ENCODE results near the gene NRP2.

DNA sequence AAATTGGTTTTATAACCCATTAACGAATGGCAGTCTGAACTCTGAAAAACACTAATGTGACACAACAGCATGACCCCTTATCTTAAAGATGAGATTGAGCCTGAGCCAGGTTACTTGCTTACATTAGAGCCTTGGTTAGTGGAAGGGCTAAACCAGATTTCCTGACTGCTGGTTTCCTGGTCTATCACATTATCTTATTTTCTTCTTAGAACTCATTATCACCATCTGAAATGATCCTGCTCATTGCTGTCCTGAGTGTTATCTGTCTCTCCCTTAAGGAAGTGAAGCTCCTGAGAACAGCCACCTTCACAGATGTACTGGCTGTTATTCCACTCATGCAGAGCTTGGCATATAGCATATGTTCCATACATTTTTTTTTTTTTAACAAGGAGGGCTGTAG lies 9.0 kb upstream of the NRP2 start:
- TF ChIP-seq TAF1 (IDR thresholded peaks at IDR 0.05; ENCODE audit: borderline replicate concordance, low read depth, low read length) (no peak), POLR2AphosphoS5 (IDR thresholded peaks at IDR 0.05; ENCODE audit: low read depth, low read length) (no peak), POLR2A (IDR thresholded peaks at IDR 0.05; ENCODE audit: low read depth, low read length) (no peak)
